ENCODE data around the gene ACRBP. TPM values are rescaled to one million over a fixed set of nuclear protein-coding genes. Genes with fewer than 3 reads are reported as not detected.

ACRBP gene
- total and polyA plus RNA-seq, 4 donors: 0.39 to 1.5 (median 0.65) TPM

GRCh38 chr12:6614513-6615172 is 32.6 kb downstream of the ACRBP start:
- DNase-seq (ENCODE audit: low spot score): no peak
- Histone ChIP-seq H3K4me3 (ENCODE audit: low read depth in 1 of 3, low read length in 3 of 3) (no peak overlapping the region), H3K9me3 (ENCODE audit: control insufficient read depth in 4 of 4, low read length in 3 of 4) (no peaks in the 10 kb centered on the region), H3K9ac (ENCODE audit: low read depth in 1 of 2, low read length in 2 of 2) (peak overlapping the region in 1 of 2 donors; percentile 8), H3K4me1 (ENCODE audit: control insufficient read depth in 4 of 4, insufficient read depth in 4 of 4, low read length in 3 of 4) (peaks cover 13 to 19% (median 16%) of the 10 kb centered on the region in 4 donors), H3K36me3 (ENCODE audit: control insufficient read depth in 4 of 4, insufficient read depth in 3 of 4, low read depth in 1 of 4, low read length in 3 of 4) (no peaks in the 10 kb centered on the region), H3K27me3 (ENCODE audit: control insufficient read depth in 4 of 4, insufficient read depth in 4 of 4, low read length in 3 of 4) (no peaks in the 10 kb centered on the region), H3K27ac (ENCODE audit: low read depth in 1 of 2, low read length in 2 of 2) (peak overlapping the region; percentile 38 to 89)
- WGBS: 45% methylated on average over 7 of the region's 7 CpGs
- TF ChIP-seq MAX (IDR thresholded peaks at IDR 0.05) (peak; percentile 10), ZBTB33 (IDR thresholded peaks at IDR 0.05) (no peak), NR2F2 (IDR thresholded peaks at IDR 0.05) (no peak), HNF4A (conservative IDR thresholded peaks at IDR 0.05) (peak; percentile 54 to 59), YY1 (IDR thresholded peaks at IDR 0.05) (peak; percentile 27), RXRA (IDR thresholded peaks at IDR 0.05) (peak in 1 of 2 donors; percentile 18), SP1 (IDR thresholded peaks at IDR 0.05) (peak; percentile 28), ATF3 (IDR thresholded peaks at IDR 0.05) (no peak), TAF1 (conservative IDR thresholded peaks at IDR 0.05) (no peak), JUND (IDR thresholded peaks at IDR 0.05) (no peak), FOXA2 (IDR thresholded peaks at IDR 0.05) (no peak), GABPA (IDR thresholded peaks at IDR 0.05 in 1 of 2, conservative IDR thresholded peaks at IDR 0.05 in 1 of 2) (no peak), EGR1 (IDR thresholded peaks at IDR 0.05; ENCODE audit: low read depth in 2 of 2) (no peak), FOXA1 (IDR thresholded peaks at IDR 0.05) (no peak), CTCF (IDR thresholded peaks at IDR 0.05; ENCODE audit: low read depth, low read length, missing input control) (no peak), HNF4G (IDR thresholded peaks at IDR 0.05) (no peak), REST (IDR thresholded peaks at IDR 0.05) (no peak), RAD21 (IDR thresholded peaks at IDR 0.05) (no peak)
